ENCODE results near the gene SPIRE2.
"Not testable (repeated sequence)": the region's sequence is repeated elsewhere in the genome, so short reads cannot be mapped to it uniquely, and the experiment has no call there.

The SPIRE2 gene

DNA sequence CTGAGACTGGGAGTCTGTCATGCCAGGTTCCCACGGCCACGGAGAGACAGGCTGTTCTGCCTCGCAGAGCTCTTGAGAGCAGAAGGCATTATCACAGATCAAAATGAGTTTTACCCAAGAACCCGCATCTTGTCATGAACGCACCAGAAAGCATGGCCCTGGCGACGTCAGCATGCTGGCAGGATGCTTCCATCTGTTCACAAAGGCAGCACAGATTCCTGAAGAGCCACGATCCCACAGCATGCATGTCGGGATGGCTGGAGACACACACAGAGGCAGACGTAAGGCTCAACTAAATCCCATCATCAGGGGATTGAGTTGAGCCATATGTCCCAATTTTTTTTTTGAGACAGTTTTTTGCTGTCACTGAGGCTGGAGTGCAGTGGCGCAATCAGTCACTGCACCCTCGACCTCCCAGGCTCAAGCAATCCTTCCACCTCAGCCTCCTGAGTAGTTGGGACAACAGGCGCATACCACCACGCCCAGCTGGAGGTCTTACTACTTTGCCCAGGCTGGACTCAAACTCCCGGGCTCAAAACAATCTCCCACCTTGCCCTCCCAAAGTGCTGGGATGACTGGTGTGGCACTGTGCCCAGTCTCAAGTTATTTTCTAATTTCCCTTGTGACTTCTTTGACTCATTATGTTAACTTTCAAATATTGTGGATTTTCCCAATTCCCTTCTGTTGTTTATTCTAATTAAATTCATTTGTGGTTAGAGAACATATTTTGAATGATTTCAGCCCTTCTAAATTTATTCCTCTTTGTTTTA, 23.0 kb upstream of the SPIRE2 start:
- no peak for ATAC-seq (ENCODE audit: insufficient read depth, low read depth)
- Histone ChIP-seq H3K9ac (ENCODE audit: low read depth, low read length) (no peak overlapping the region), H3K4me3 (ENCODE audit: low read depth in 1 of 2, low read length in 2 of 2) (no peak overlapping the region), H3K27me3 (ENCODE audit: insufficient read depth, low read length, poor library complexity) (no peaks in the 10 kb centered on the region), H3K4me2 (ENCODE audit: insufficient read depth, low read length) (no peak overlapping the region), H2AFZ (ENCODE audit: low read depth, low read length) (no peak overlapping the region), H3K9me3 (ENCODE audit: insufficient read depth, low read length, severe bottlenecking) (no peaks in the 10 kb centered on the region), H3K36me3 (ENCODE audit: insufficient read depth, low read length) (peaks cover 81% of the 10 kb centered on the region), H4K20me1 (ENCODE audit: insufficient read depth, low read length) (peaks cover 9% of the 10 kb centered on the region; the same call in 1 of the 2 replicates), H3K4me1 (ENCODE audit: insufficient read depth, low read length) (no peaks in the 10 kb centered on the region), H3K79me2 (ENCODE audit: insufficient read depth, low read length) (peaks cover 18% of the 10 kb centered on the region), H3K27ac (ENCODE audit: low read length) (no peak overlapping the region)
- TF ChIP-seq, protein P1, sequence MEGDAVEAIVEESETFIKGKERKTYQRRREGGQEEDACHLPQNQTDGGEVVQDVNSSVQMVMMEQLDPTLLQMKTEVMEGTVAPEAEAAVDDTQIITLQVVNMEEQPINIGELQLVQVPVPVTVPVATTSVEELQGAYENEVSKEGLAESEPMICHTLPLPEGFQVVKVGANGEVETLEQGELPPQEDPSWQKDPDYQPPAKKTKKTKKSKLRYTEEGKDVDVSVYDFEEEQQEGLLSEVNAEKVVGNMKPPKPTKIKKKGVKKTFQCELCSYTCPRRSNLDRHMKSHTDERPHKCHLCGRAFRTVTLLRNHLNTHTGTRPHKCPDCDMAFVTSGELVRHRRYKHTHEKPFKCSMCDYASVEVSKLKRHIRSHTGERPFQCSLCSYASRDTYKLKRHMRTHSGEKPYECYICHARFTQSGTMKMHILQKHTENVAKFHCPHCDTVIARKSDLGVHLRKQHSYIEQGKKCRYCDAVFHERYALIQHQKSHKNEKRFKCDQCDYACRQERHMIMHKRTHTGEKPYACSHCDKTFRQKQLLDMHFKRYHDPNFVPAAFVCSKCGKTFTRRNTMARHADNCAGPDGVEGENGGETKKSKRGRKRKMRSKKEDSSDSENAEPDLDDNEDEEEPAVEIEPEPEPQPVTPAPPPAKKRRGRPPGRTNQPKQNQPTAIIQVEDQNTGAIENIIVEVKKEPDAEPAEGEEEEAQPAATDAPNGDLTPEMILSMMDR (IDR thresholded peaks at IDR 0.05; ENCODE audit: borderline replicate concordance, extremely low read depth, low read length, poor library complexity, severe bottlenecking) = no peak
- no peak for TF ChIP-seq EZH2 (IDR thresholded peaks at IDR 0.05; ENCODE audit: borderline replicate concordance, low read depth, low read length, severe bottlenecking)
- DNase-seq = no peak

DNA sequence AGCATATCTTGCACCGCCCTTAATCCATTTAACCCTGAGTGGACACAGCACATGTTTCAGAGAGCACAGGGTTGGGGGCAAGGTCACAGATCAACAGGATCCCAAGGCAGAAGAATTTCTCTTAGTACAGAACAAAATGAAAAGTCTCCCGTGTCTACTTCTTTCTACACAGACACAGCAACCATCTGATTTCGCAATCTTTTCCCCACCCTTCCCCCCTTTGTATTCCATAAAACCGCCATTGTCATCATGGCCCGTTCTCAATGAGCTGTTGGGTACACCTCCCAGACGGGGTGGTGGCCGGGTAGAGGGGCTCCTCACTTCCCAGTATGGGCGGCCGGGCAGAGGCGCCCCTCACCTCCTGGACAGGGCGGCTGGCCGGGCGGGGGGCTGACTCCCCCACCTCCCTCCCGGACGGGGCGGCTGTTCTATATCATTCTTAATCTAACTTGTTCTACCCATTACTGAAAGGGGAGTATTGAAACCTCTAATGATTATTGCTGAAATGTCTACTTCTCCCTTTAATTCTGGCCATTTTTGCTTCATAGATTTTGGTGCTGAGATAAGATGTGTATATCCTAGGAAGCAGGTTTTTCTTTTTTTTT, 21.6 kb upstream of the SPIRE2 start:
- not testable (repeated sequence) for H3K27me3 ChIP-seq (ENCODE audit: insufficient read depth, low read length, poor library complexity); H3K27ac ChIP-seq (ENCODE audit: low read length); ATAC-seq (ENCODE audit: insufficient read depth, low read depth)

DNA sequence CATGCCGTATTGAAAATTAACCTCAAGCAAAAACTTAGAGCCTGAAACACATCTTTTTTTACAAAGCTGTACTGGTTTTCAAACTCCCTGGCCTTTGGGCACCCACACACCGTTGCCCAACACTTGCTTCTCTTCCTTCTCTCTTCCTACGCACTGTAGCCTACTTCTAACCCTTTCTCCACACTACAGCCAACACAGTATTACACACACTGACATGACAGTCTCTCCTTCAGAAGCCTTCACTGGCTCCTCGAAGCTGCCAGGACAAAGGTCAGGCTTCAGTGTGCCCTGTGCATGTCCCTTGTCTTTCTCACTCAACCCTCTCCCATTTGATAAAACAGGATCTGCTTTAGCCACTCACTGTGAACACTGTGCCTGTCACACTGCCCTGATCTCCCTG, 19.8 kb upstream of the SPIRE2 start:
- H3K4me2 ChIP-seq (ENCODE audit: insufficient read depth, low read length) = no peak overlapping the region
- DNase-seq = no peak
- no peaks in the 10 kb centered on the region for H3K9me3 ChIP-seq (ENCODE audit: insufficient read depth, low read length, severe bottlenecking)
- H3K9ac ChIP-seq (ENCODE audit: low read depth, low read length) = no peak overlapping the region
- no peak overlapping the region for H3K27ac ChIP-seq (ENCODE audit: low read length)
- H3K4me3 ChIP-seq (ENCODE audit: low read depth in 1 of 2, low read length in 2 of 2) = no peak overlapping the region
- TF ChIP-seq, protein P1 (IDR thresholded peaks at IDR 0.05; ENCODE audit: borderline replicate concordance, extremely low read depth, low read length, poor library complexity, severe bottlenecking) = no peak
- TF ChIP-seq EZH2 (IDR thresholded peaks at IDR 0.05; ENCODE audit: borderline replicate concordance, low read depth, low read length, severe bottlenecking) = no peak
- no peak for ATAC-seq (ENCODE audit: insufficient read depth, low read depth)
- peaks cover 85% of the 10 kb centered on the region for H3K36me3 ChIP-seq (ENCODE audit: insufficient read depth, low read length)
- no peak overlapping the region for H2AFZ ChIP-seq (ENCODE audit: low read depth, low read length)
- H3K4me1 ChIP-seq (ENCODE audit: insufficient read depth, low read length) = peaks cover 6% of the 10 kb centered on the region
- H3K79me2 ChIP-seq (ENCODE audit: insufficient read depth, low read length) = peaks cover 38% of the 10 kb centered on the region
- H3K27me3 ChIP-seq (ENCODE audit: insufficient read depth, low read length, poor library complexity) = no peaks in the 10 kb centered on the region
- H4K20me1 ChIP-seq (ENCODE audit: insufficient read depth, low read length) = peaks cover 21% of the 10 kb centered on the region; the same call in 1 of the 2 replicates

More for the DNA sequence above, 21.6 kb upstream of the SPIRE2 start:
- peaks cover 85% of the 10 kb centered on the region for H3K36me3 ChIP-seq (ENCODE audit: insufficient read depth, low read length)
- H3K9ac ChIP-seq (ENCODE audit: low read depth, low read length); H3K4me3 ChIP-seq (ENCODE audit: low read depth in 1 of 2, low read length in 2 of 2); H3K9me3 ChIP-seq (ENCODE audit: insufficient read depth, low read length, severe bottlenecking); H3K4me1 ChIP-seq (ENCODE audit: insufficient read depth, low read length); H2AFZ ChIP-seq (ENCODE audit: low read depth, low read length); DNase-seq; H3K4me2 ChIP-seq (ENCODE audit: insufficient read depth, low read length): not testable (repeated sequence)
- H3K79me2 ChIP-seq (ENCODE audit: insufficient read depth, low read length) = peaks cover 30% of the 10 kb centered on the region
- peaks cover 14% of the 10 kb centered on the region; the same call in 1 of the 2 replicates for H4K20me1 ChIP-seq (ENCODE audit: insufficient read depth, low read length)

DNA sequence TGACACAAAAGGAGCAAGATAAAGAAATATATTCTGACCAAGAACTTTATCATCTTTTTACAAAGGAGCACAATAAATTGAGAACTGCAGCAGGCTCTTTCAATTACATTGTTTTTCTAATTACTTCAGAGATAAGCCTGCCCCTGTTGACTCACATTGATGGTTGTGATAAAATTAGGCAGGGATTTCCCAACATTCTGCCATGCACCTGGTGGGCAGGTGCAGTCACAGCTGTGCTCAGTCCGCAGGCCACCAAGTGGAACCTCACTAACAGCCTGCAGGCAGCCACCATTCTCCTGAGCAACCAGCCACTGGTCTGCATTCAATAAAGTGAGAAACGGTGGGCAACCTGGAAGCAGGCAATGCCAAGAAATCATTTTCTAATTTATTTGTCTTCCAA, 17.0 kb upstream of the SPIRE2 start:
- Histone ChIP-seq H3K9me3 (ENCODE audit: insufficient read depth, low read length, severe bottlenecking) (no peaks in the 10 kb centered on the region), H3K27me3 (ENCODE audit: insufficient read depth, low read length, poor library complexity) (no peaks in the 10 kb centered on the region), H3K79me2 (ENCODE audit: insufficient read depth, low read length) (peaks cover 62% of the 10 kb centered on the region), H3K4me1 (ENCODE audit: insufficient read depth, low read length) (peaks cover 28% of the 10 kb centered on the region), H3K36me3 (ENCODE audit: insufficient read depth, low read length) (peaks cover 76% of the 10 kb centered on the region), H3K4me3 (ENCODE audit: low read depth in 1 of 2, low read length in 2 of 2) (no peak overlapping the region), H3K9ac (ENCODE audit: low read depth, low read length) (no peak overlapping the region), H2AFZ (ENCODE audit: low read depth, low read length) (no peak overlapping the region), H3K27ac (ENCODE audit: low read length) (no peak overlapping the region), H3K4me2 (ENCODE audit: insufficient read depth, low read length) (peak overlapping the region; percentile 12; the same call in 1 of the 2 replicates), H4K20me1 (ENCODE audit: insufficient read depth, low read length) (peaks cover 27% of the 10 kb centered on the region; the same call in 1 of the 2 replicates)
- TF ChIP-seq EZH2 (IDR thresholded peaks at IDR 0.05; ENCODE audit: borderline replicate concordance, low read depth, low read length, severe bottlenecking) = no peak
- TF ChIP-seq, protein P1 (IDR thresholded peaks at IDR 0.05; ENCODE audit: borderline replicate concordance, extremely low read depth, low read length, poor library complexity, severe bottlenecking) = no peak
- DNase-seq = no peak
- ATAC-seq (ENCODE audit: insufficient read depth, low read depth) = no peak
